Neural progenitor cell (in vitro differentiated cells): ENCODE measurements around the gene RET.

Source experiments
- EZH2 ChIP-seq: fragments of 200-600 bp; sonication (generic); IDR thresholded peaks from 2 replicates; pipeline ENCODE4 v1.6.1; 2017; ENCODE audit warnings: antibody characterized with exemption, mild to moderate bottlenecking, moderate library complexity
- EZH2phosphoT487 ChIP-seq: fragments of 200-600 bp; sonication (generic); IDR thresholded peaks from 2 replicates; pipeline ENCODE4 v1.6.1; 2017; ENCODE audit warnings: antibody characterized with exemption
- TF ChIP-seq, protein P1 (sequence below): fragments of 200-600 bp; sonication (generic); IDR thresholded peaks from 2 replicates; pipeline ENCODE4 v1.5.1; 2017; ENCODE audit warnings: antibody characterized with exemption, mild to moderate bottlenecking

DNA sequence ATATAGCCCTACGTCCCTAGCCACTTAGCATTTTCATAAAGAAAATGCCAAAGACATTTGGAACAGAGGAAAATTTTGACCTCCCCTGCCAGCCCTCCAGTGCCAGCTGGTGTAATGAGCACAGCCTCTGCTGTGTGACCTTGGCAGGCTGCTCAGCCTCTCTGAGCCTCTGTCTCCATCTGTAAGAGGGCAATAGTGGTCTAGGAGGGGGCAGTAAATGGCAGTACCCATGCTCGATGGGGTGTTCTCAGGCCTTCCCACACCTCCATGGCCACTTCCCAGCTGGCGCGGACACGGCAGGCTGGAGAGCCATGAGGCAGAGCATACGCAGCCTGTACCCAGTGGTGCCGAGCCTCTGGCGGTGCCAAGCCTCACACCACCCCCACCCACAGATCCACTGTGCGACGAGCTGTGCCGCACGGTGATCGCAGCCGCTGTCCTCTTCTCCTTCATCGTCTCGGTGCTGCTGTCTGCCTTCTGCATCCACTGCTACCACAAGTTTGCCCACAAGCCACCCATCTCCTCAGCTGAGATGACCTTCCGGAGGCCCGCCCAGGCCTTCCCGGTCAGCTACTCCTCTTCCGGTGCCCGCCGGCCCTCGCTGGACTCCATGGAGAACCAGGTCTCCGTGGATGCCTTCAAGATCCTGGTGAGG is 37.3 kb downstream of the RET start:
- TF ChIP-seq, protein P1, sequence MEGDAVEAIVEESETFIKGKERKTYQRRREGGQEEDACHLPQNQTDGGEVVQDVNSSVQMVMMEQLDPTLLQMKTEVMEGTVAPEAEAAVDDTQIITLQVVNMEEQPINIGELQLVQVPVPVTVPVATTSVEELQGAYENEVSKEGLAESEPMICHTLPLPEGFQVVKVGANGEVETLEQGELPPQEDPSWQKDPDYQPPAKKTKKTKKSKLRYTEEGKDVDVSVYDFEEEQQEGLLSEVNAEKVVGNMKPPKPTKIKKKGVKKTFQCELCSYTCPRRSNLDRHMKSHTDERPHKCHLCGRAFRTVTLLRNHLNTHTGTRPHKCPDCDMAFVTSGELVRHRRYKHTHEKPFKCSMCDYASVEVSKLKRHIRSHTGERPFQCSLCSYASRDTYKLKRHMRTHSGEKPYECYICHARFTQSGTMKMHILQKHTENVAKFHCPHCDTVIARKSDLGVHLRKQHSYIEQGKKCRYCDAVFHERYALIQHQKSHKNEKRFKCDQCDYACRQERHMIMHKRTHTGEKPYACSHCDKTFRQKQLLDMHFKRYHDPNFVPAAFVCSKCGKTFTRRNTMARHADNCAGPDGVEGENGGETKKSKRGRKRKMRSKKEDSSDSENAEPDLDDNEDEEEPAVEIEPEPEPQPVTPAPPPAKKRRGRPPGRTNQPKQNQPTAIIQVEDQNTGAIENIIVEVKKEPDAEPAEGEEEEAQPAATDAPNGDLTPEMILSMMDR, result no peak
- TF ChIP-seq EZH2 (no peak), EZH2phosphoT487 (no peak)
